ENCODE data around the gene MXRA7.
A peak's percentile ranks its signal among the peaks of the same experiment; 100 is the strongest.

The MXRA7 gene

GRCh38 chr17:76695059-76695831 lies 15.5 kb downstream of the MXRA7 start:
- DNase-seq: no peak

GRCh38 chr17:76691379-76692191 lies 19.2 kb downstream of the MXRA7 start:
- DNase-seq: no peak

- no peak for DNase-seq
Measured at GRCh38 chr17:76690596-76691280, 20.0 kb downstream of the MXRA7 start.

GRCh38 chr17:76689859-76690258 lies 20.9 kb downstream of the MXRA7 start:
- DNase-seq: no peak

GRCh38 chr17:76688165-76688622 lies 22.6 kb downstream of the MXRA7 start:
- DNase-seq: no peak

- DNase-seq: peak; percentile 53
Measured at GRCh38 chr17:76687298-76688164, 23.2 kb downstream of the MXRA7 start.

- no peak for DNase-seq
Measured at GRCh38 chr17:76686538-76687297, 24.0 kb downstream of the MXRA7 start.

- no peak for DNase-seq
Measured at GRCh38 chr17:76685846-76686245, 24.9 kb downstream of the MXRA7 start.

- DNase-seq: no peak
Measured at GRCh38 chr17:76685366-76685765, 25.4 kb downstream of the MXRA7 start.

GRCh38 chr17:76684756-76685155 lies 26.0 kb downstream of the MXRA7 start:
- DNase-seq: no peak

- DNase-seq: no peak
Measured at GRCh38 chr17:76683921-76684745, 26.6 kb downstream of the MXRA7 start.

- no peak for DNase-seq
Measured at GRCh38 chr17:76683011-76683755, 27.6 kb downstream of the MXRA7 start.

GRCh38 chr17:76682296-76682695 lies 28.5 kb downstream of the MXRA7 start:
- DNase-seq: no peak

- DNase-seq: peak; percentile 42
Measured at GRCh38 chr17:76681222-76682137, 29.3 kb downstream of the MXRA7 start.

GRCh38 chr17:76679239-76679638 lies 31.5 kb downstream of the MXRA7 start:
- DNase-seq: no peak

- no peak for DNase-seq
Measured at GRCh38 chr17:76678330-76678729, 32.4 kb downstream of the MXRA7 start.

- DNase-seq: no peak
Measured at GRCh38 chr17:76677406-76677805, 33.4 kb downstream of the MXRA7 start.

- DNase-seq: no peak
Measured at GRCh38 chr17:76676629-76677028, 34.1 kb downstream of the MXRA7 start.

GRCh38 chr17:76675648-76676047 lies 35.1 kb downstream of the MXRA7 start:
- DNase-seq: no peak
